Embryonic facial prominence (tissue), 1 donor: ENCODE data around the gene OR2L8.

Experiments used
- DNase-seq: peaks from one replicate; pipeline ENCODE4 v3.0.0-alpha.2; 2016; ENCODE audit errors: extremely low spot score

The OR2L8 gene

GRCh38 chr1:247966532-247967204, 18.0 kb downstream of the OR2L8 start:
- DNase-seq: no peak

- no peak for DNase-seq
Observed at GRCh38 chr1:247992986-247993385, 44.3 kb downstream of the OR2L8 start.

GRCh38 chr1:247998811-247999210, 50.2 kb downstream of the OR2L8 start:
- DNase-seq: no peak
